Stimulated activated CD4-positive, alpha-beta T cell treated with anti-CD3 and anti-CD28 coated beads, Interleukin-4, amount 100 ng/mL, for 4 hours (primary cell): ENCODE measurements around the gene ARF1.
A peak's percentile ranks its signal among the peaks of the same experiment; 100 is the strongest.

Source experiments
- DNase-seq, 2 experiments: peaks; one replicate each; pipeline ENCODE4 v3.0.0-alpha.2; 2020

ARF1 gene

DNA sequence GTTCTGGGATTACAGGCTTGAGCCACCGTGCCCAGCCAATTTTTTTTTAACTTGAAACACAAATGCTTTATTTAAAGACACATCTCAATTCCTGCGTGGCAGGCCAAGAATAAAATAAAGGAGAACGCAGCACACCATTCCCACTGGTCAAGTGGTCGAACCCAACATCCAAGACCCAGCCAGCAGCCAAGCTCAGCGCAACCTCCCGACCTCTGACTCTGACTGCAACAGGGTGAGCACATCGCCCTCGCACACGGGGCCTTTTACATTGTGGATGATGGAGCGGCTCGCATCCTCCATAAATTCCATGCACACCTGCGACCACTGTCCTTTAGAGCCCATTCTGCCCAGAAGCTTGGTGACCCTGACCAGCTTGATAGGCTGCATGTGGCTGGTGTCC is 52.1 kb downstream of the ARF1 start:
- no peak for DNase-seq

DNA sequence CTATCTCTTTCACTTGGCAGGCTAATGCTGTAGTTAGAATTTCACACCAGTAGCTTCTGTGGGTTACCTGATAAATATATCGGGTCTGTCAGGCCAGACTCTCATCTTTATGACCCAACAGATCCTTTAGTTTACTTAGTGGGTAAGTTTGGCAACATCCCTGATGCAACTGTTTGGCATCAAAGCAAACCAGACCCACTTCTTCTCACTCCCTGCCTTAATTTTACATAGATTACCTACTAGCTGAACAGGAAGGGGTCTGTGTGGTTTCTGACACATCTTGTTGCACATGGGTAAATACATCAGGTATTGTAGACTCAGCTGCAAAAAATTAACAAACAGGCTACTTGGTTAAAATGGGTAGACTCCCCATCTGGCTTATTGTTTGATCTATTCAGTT is 54.4 kb downstream of the ARF1 start:
- no peak for DNase-seq

DNA sequence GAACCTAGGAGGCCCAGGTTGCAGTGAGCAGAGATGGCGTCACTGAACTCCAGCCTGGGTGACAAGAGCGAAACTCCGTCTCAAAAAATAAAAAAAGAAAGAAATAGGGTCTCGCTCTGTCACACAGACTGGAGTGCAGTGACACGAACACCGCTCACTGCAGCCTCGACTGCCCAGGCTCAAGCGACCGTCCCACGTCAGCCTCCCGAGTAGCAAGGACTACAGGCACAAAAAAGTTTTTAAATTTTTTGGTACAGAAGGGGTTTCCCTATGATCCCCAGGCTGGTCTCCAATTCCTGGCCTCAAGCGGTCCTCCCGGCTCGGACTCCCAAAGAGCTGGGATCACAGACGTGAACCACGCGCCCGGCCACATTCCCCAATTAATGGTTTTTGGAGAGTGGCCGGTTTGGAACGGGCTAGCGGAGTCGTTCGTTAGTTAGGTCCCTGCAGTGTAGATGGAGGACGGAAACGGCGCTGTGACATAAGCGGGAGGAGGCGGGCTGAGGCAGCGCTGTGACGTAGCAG is 57.0 kb downstream of the ARF1 start:
- DNase-seq, result no peak

DNA sequence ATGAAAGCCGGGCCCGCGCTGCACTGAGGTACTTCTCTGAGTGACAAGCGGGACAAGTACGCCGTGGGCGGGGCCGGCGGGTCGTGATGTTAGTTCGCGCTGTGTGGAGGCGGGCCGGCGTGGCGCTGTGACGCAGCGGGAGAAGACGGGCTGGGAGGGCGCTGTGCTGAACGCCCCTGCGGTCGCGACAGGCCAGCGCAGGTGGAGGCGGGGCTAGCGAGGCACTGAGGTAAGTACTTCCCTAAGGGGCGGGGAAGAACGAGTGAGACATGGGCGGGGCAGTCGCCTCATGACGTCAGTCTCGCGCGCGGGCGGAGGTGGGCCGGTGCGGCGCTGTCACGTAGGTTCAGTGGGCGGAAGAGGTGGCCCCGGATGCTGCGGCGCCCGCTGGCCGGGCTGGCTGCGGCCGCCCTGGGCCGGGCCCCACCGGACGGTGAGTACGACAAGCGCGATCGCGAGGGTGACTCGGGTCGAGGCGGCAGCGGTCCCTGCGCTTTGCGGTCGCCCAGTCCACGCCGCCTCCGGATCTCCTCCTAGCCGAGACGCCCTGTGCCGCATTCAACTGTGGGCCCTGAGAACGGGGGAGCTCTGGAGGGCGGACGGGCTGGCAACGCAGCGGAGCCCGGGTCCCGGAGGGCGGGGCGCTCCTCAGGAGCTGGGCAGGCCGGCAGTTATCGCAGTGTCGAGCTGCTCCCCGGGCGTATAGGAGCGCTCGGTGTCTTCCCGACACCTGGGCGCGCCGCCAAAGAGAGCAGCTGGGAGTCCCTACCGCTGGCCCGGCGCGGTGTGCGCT is 57.6 kb downstream of the ARF1 start, which contains the start of gene GUK1:
Gene GUK1 (plus strand): TSS at position 349 of the 793 bp plus-strand sequence. CDS start 24 bp downstream, at position 373.
- DNase-seq, result peak; percentile 100

DNA sequence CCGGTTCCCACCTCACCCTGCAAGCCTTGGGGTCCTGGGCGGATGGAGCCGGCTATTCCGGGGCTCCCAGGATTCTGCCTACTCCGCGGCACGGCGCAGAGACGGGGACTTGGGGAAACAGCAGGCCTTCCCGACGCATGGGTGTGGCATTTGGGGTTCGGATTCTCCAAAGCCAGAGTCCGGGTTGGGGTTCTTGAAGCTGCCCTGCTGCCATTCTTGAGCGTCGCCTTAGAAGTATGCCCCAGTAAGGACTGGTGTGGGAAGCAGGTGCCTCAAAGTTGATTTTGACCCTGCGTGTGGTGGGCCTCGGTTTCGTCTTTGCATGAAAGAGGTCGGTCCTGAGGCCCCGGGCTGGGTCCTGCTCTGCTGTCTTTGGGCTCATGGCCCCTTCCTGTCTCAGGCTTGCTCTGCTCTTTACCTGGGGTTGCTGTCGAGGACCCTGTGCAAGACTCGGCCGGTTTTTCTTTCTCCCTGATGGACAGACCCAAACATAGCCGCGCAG is 58.3 kb downstream of the ARF1 start:
- DNase-seq, result no peak

DNA sequence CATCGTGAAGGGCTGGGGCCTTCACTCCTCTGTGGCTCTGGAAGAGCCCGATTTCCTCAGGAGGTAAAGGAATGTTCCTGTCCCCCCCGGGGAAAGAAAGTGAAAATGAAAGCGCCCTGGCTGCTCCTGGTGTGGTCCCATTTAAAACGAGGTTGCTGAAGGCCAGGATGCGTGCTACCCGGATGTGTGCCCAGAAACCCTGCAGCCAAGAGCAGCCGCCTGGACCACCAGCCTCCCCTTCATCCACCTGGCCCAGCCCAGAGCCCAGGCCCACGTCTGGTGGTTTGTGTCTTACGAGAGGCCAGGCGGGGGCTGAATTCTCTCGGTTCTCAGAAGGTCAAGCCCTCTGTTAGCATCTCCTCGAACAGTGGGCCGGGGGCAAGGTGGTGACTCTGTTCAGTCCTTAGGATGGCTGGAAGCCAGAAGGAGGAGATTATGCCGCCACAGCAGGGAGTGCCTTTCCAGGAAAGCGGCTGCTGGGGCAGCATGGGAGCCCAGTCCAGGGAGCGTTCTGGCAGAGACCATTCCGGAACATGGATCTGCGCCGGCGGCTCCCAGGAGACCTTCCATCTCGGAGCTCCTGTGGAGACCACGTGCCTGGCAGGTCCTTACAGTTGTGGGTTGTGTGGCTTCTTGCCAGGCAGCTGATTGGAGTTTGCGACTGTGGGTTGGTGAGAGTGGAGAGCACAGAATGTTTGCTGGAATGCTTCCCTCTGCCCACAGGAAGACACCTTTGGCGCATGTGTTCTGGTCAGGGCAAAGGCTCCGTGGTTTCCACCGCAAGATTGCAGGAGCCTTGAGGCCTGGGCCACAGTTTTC is 58.9 kb downstream of the ARF1 start:
- DNase-seq, result no peak

DNA sequence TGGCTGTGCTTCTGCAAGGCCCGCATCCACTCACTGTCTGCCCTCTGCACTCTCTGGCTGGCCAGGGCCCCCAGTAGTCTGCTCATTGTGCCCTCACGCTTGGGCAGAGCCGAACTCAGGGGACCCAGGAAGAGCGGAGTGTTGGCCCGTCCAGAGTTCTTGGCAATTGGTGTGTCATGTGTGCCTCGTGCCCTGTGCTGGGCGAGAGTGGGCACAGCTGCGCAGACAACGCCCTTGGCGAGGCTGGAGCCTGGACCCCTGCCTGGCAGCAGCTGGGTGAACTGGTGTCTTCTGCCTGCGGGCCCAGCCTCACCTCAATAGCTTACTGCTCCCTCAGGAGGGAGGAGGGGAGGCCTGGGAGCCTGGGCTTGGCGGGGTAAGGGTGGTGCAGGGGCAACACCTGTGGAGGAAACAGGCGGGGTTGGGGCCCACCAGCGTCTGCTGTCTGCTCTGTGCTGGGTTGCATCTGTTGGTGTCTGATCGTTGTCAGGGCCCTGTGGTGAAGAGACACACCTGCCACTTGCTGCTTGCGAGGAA is 59.7 kb downstream of the ARF1 start:
- no peak for DNase-seq

DNA sequence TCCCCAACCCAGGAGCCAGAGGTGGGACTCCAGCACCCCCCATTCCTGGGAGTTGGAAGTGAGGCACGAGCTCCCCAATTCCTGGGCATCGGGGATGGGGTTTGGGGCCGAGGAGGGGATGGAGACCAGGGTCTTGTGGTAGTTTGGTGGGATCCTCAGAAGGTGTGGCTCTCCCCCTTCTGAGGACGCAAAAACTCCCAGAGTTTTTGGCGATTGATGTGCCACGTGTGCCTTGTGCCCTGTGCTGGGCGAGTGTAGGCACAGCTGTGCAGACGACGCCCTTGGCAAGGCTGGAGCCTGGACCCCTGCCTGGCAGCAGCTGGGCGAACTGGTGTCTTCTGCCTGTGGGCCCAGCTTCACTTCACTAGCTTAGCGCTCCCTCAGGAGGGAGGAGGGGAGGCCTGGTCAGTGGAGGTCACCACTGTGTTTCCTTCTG is 60.2 kb downstream of the ARF1 start:
- DNase-seq, result no peak

DNA sequence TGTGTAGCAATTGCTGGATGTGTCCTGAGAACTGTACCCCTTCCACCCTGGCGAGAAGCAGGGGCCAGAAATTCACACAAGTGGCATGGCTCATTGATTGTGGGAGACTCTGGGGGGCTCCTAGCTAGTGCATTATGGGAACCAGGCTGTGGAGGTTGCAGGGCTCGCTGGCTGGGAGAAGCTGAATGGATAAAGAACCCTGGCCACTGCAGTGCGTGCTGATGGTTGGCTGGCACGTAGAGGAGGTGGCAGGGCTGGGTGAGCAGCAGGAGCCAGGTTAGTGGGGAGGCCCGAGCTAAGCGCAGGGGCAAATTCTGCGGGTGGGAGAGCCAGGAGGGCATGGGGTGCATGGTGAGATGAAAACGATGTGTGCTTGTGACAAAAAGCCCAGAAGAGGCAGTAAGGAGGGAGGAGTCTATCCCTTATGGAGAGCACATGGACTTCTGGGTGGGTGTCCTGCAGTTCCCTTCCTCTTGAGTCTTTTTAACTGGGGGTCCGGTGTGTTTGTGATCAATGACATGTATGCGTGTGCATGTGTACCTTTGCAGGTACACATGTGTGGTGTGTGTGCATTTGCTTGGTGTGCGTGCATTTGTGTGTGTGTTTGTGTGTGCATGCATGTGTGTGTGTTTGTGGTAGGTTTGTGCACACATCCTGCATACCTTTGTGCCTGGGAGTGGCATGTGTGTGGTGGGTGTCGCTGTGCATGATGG is 61.1 kb downstream of the ARF1 start:
- DNase-seq, result no peak

DNA sequence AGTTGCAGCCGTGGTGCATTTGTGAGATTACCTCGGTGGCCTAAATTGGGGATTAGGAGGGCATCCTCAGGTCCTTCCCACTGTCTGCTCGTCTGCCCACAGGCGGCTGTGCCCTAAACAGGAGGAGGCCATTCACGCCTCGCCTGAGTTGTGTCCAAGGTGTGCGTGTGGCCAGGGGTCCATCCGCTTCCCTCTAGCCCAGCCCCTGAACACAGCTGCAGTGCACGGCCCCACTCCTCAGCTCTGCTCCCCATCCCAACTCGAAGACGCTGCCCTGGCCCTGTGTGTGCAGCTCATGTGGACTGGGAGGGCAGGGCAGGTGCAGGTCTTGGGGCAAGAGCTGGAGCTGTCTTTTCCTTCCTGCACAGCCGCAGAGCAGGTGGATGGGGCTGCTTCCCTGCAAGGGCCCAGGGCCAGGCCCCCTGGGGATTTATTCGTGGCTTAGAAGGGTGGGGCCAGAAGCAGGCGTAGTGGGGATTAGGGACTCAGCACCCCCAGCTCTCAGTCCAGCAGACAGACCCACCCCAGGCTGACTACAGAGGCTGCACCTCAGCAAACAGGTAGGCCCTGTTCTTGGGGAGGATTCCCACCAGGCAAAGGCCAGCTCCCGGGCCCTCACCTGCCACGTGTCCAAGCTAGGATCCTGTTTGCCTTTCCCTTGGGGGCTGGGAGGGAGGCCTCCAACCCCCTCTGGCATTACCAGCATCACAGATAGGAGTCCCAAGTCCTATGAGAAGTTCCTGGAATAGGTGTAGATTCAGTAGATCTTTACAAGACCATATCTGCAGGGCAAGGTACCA is 61.9 kb downstream of the ARF1 start:
- no peak for DNase-seq

DNA sequence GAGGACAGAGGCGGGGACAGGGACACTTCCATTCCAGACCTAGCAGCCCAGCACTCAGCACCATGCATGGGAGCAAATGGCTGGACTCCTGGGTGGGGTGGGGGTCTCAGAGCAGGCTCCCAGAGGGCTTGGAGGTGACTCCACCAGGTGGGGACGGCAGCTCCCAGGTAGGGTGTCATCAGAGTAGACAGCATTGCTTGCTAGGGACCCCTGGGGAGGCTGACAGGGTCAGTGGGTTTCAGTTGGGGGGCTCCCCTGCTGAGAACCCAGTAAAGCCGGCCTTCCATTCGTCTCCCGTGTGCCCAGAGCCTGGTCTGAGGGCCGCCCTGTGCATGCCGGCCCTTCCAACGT is 62.5 kb downstream of the ARF1 start:
- DNase-seq, result no peak

DNA sequence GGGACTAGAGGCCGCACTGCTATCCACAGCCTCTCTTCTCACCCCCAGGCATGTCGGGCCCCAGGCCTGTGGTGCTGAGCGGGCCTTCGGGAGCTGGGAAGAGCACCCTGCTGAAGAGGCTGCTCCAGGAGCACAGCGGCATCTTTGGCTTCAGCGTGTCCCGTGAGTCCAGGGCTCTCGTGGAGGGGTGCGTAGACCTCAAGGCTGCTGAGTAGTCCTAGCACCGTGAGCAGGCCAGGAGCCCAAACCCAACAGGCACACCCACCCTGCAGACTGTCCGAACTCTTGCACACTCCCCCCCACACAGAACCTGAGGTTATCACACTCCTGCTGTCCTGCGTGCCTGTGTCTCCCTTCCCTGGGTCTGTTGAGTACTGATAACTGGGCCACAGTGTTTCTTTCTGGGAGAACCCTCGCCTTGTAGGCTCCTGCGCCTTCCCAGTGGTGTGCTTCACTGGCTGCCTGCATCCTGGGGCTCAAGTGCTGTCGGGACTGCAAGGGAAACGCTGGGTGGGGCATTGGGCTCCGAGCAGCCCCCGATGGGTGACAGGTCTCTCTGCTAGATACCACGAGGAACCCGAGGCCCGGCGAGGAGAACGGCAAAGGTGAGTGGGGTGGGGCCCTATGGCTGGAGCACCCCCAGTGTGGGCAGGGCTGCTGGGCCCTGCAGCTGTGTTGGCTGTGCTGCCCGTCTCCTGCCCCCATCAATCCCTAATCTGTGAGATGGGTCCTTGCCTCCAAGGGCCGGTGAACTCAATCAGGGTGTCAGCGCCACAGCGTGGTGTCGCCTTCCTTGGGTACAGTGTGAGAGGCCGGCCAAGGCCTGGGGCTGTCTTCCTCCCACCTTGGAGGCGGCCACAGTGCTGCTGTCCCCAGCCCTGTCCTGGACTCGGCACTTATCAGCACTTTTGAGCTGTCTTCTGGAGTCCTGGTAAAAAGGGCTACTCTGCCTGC is 63.2 kb downstream of the ARF1 start:
- no peak for DNase-seq

DNA sequence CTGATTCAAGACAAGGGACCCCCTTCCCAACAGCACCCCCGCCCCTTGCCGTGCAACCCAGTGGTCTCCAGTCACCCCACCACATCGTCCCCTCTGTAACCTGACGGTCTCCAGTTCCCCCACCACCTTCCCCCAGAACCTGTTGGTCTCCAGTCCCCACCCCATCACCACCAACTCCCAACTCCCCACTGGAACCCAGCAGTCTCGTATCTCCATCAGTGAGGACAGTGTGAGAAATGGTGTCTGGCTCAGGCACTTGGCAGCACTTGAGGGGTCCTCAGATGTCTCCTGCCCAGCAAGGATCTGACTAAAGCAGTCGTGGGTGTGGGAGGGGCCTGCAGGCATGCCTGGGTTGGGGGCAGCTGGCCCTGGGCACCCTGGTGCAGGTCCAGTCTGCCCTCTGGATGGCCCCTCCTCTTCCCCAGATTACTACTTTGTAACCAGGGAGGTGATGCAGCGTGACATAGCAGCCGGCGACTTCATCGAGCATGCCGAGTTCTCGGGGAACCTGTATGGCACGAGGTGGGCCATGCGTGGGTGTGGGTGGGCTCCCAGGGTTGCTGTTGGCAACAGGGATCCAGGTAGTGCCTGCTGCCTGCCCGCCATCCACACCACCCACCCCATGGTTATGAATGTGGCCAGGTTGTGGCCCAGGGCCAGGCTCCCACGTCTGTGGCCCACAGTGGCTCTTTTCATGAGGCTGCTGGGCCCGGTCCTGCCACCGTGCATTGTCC is 64.1 kb downstream of the ARF1 start:
- no peak for DNase-seq

DNA sequence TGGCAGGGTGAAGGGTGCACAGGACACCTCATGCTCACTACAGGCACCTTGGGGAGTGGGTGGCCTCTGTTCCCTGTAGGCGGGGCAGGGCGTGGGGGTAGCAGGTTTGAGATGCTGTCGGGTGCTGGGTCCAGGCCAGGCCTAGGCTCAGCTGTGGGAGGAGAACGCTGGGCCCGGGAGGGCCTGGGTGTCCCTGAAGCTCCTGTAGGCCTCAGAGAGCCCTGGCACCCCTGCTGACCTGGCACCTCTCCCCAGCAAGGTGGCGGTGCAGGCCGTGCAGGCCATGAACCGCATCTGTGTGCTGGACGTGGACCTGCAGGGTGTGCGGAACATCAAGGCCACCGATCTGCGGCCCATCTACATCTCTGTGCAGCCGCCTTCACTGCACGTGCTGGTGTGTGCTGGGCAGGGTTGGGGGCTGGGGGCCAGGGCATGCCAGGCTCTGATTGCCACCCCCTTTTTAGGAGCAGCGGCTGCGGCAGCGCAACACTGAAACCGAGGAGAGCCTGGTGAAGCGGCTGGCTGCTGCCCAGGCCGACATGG is 64.7 kb downstream of the ARF1 start:
- DNase-seq, result no peak

DNA sequence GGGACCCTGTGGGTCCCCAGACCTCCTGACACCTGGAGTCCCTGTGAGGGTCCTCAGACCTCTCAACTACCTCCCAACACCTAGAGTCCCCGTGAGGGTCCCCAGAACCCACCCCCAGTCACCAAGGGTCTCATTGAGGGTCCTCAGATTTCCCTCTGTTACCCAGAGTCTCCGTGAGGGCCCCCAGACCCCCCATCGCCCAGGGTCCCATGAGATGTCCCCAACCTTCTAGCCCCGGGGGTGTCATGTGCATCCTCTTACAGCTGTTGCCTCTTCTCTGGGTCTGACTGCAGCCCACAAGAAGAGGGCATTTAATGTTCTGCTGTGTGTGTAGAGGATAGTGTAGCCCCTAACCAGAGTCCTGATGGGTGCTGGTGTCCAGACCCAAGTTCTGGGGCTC is 65.3 kb downstream of the ARF1 start:
- DNase-seq, result no peak

DNA sequence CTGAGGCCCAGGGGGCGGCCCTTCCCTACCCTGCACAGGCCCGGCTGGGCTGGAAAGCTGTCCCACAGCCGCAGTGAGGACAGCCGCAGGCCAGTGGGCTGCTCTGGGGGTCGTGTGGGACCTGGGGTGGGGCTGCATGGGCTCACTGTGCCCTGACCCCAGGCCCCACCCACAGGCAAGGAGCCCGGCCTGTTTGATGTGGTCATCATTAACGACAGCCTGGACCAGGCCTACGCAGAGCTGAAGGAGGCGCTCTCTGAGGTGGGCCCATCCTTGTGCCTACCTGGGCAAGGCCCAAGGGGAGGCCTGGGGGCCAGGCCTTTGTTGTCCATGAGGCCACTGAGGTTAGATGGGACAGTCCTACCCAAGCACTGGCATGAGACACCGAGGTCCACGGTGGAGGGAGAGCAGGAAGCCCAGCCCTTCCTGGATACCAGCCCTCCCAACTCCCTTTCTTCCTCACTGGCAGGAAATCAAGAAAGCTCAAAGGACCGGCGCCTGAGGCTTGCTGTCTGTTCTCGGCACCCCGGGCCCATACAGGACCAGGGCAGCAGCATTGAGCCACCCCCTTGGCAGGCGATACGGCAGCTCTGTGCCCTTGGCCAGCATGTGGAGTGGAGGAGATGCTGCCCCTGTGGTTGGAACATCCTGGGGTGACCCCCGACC is 65.8 kb downstream of the ARF1 start:
- no peak for DNase-seq
